Astrocyte (in vitro differentiated cells and primary cell): ENCODE measurements around the gene PHLDA2. TPM values are rescaled to one million over a fixed set of nuclear protein-coding genes. Genes with fewer than 3 reads are reported as not detected.
A peak's percentile ranks its signal among the peaks of the same experiment; 100 is the strongest.

ENCODE experiments used
- DNase-seq: peaks from one replicate; pipeline ENCODE4 v3.0.0-alpha.2; 2010; ENCODE audit warnings: low read depth
- FAIRE-seq: peaks from 2 replicates; lab custom pipeline; 2011; peaks lifted over from hg19 to GRCh38; lab: Jason Lieb, UNC
- H2AFZ ChIP-seq: 2 replicates; pipeline ENCODE4 v1.6.0; 2012; ENCODE audit warnings: low read depth, low read length, inconsistent platforms
- H3K27ac ChIP-seq: 2 replicates; pipeline ENCODE4 v1.5.1; 2011; ENCODE audit warnings: low read depth, low read length, inconsistent platforms
- H3K27me3 ChIP-seq: 2 replicates; pipeline ENCODE4 v1.6.0; 2011; ENCODE audit warnings: low read length, inconsistent platforms; ENCODE audit not compliant: insufficient read depth
- H3K36me3 ChIP-seq: 2 replicates; pipeline ENCODE4 v1.5.1; 2011; ENCODE audit warnings: low read length, inconsistent platforms; ENCODE audit not compliant: insufficient read depth
- H3K4me1 ChIP-seq: 2 replicates; pipeline ENCODE4 v1.5.1; 2011; ENCODE audit warnings: low read length, inconsistent platforms; ENCODE audit not compliant: insufficient read depth
- H3K4me2 ChIP-seq: 2 replicates; pipeline ENCODE4 v1.6.0; 2012; ENCODE audit warnings: low read length, inconsistent platforms
- H3K4me3 ChIP-seq: 2 replicates; pipeline ENCODE4 v1.5.1; 2011; ENCODE audit warnings: low read depth, mild to moderate bottlenecking, low read length, inconsistent platforms; ENCODE audit not compliant: insufficient read depth
- H3K79me2 ChIP-seq: 2 replicates; pipeline ENCODE4 v1.6.0; 2012; ENCODE audit warnings: mild to moderate bottlenecking, low read length, inconsistent platforms; ENCODE audit not compliant: insufficient read depth
- H3K9ac ChIP-seq: 2 replicates; pipeline ENCODE4 v1.6.0; 2012; ENCODE audit warnings: mild to moderate bottlenecking, low read length, inconsistent platforms
- H3K9me3 ChIP-seq: 2 replicates; pipeline ENCODE4 v1.5.1; 2012; ENCODE audit warnings: low read depth, mild to moderate bottlenecking, low read length, inconsistent platforms; ENCODE audit not compliant: insufficient read depth
- H4K20me1 ChIP-seq: 2 replicates; pipeline ENCODE4 v1.6.0; 2012; ENCODE audit warnings: low read length, inconsistent platforms; ENCODE audit not compliant: insufficient read depth
- H3K27ac Mint-ChIP-seq: one replicate; pipeline ENCODE4 v1.8.0; 2021; ENCODE audit warnings: mild to moderate bottlenecking, mixed read lengths; ENCODE audit not compliant: unreplicated experiment
- H3K27me3 Mint-ChIP-seq: one replicate; pipeline ENCODE4 v1.8.0; 2021; ENCODE audit warnings: low read depth, mixed read lengths; ENCODE audit not compliant: unreplicated experiment
- H3K36me3 Mint-ChIP-seq: one replicate; pipeline ENCODE4 v1.8.0; 2021; ENCODE audit warnings: low read depth, mixed read lengths; ENCODE audit not compliant: unreplicated experiment
- H3K4me1 Mint-ChIP-seq: one replicate; pipeline ENCODE4 v1.8.0; 2021; ENCODE audit warnings: low read depth, mixed read lengths; ENCODE audit not compliant: unreplicated experiment
- H3K4me3 Mint-ChIP-seq: one replicate; pipeline ENCODE4 v1.8.0; 2021; ENCODE audit warnings: mild to moderate bottlenecking, moderate library complexity, mixed read lengths; ENCODE audit not compliant: unreplicated experiment
- H3K9me3 Mint-ChIP-seq: one replicate; pipeline ENCODE4 v1.8.0; 2021; ENCODE audit warnings: mild to moderate bottlenecking, mixed read lengths; ENCODE audit not compliant: unreplicated experiment
- EZH2 ChIP-seq: IDR thresholded peaks from 2 replicates; pipeline ENCODE4 v1.6.1; 2012; ENCODE audit warnings: mild to moderate bottlenecking, low read length, inconsistent platforms; ENCODE audit not compliant: insufficient read depth
- total RNA-seq: library from RNA; stranded (reverse); gene quantifications from 2 replicates; pipeline ENCODE4 v1.2.1, GENCODE V29; 2021
- TF ChIP-seq, protein P1 (sequence below): IDR thresholded peaks from 2 replicates; pipeline ENCODE4 v1.5.1; 2011; ENCODE audit warnings: low read depth, mild to moderate bottlenecking, inconsistent platforms, low read length, moderate library complexity; ENCODE audit not compliant: insufficient read depth

The PHLDA2 gene
- total RNA-seq, 1 donor from 2014 or later, result 78.8 TPM

DNA sequence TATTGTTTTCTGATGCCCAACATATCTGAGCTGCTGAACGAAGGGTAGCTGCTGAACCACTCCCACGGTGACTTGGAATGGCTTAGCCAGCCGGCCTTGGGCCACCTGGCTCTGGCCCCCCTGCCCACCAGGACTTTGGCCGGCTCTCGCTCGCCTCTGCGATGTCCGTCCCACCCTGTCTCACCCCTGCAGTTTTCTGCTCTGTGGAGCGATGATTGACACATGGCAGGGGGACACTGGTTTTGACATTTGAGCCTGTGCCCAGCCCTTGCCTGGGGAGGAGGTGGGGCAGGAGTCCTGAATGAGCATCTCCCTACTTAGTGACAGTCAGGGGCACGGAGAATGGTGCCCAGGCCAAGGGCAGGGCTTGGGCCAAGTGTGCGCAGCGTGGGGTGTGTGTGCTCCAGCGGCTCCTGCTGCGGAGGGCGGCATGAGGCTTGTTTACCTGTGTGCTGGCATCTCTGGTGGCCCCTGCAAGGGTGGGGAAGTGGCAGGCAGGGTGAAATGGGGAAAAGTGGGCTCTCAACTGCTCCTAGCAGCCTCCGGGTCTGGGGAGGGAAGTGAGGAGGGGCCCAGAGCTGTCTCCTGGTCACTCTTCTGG, 27.9 kb downstream of the PHLDA2 start:
- peaks cover 13% of the 10 kb centered on the region for H3K4me1 Mint-ChIP-seq
- H3K36me3 Mint-ChIP-seq, result peaks cover 10% of the 10 kb centered on the region
- no peak overlapping the region for H3K4me3 Mint-ChIP-seq
- peaks cover 34% of the 10 kb centered on the region for H3K4me1 ChIP-seq
- TF ChIP-seq EZH2, result no peak
- TF ChIP-seq, protein P1, sequence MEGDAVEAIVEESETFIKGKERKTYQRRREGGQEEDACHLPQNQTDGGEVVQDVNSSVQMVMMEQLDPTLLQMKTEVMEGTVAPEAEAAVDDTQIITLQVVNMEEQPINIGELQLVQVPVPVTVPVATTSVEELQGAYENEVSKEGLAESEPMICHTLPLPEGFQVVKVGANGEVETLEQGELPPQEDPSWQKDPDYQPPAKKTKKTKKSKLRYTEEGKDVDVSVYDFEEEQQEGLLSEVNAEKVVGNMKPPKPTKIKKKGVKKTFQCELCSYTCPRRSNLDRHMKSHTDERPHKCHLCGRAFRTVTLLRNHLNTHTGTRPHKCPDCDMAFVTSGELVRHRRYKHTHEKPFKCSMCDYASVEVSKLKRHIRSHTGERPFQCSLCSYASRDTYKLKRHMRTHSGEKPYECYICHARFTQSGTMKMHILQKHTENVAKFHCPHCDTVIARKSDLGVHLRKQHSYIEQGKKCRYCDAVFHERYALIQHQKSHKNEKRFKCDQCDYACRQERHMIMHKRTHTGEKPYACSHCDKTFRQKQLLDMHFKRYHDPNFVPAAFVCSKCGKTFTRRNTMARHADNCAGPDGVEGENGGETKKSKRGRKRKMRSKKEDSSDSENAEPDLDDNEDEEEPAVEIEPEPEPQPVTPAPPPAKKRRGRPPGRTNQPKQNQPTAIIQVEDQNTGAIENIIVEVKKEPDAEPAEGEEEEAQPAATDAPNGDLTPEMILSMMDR, result no peak
- no peak overlapping the region for H3K27ac Mint-ChIP-seq
- peak overlapping the region; percentile 96 for H3K4me2 ChIP-seq
- H3K27me3 Mint-ChIP-seq, result peaks cover 6% of the 10 kb centered on the region
- H4K20me1 ChIP-seq, result no peaks in the 10 kb centered on the region
- no peaks in the 10 kb centered on the region for H3K79me2 ChIP-seq
- no peak for FAIRE-seq
- H2AFZ ChIP-seq, result peak overlapping the region; percentile 85
- no peak for DNase-seq
- H3K27ac ChIP-seq, result no peak overlapping the region
- peaks cover 2% of the 10 kb centered on the region for H3K9me3 Mint-ChIP-seq
- no peaks in the 10 kb centered on the region for H3K9me3 ChIP-seq
- H3K9ac ChIP-seq, result peak overlapping the region; percentile 75
- H3K27me3 ChIP-seq, result no peaks in the 10 kb centered on the region
- no peaks in the 10 kb centered on the region for H3K36me3 ChIP-seq
- peak overlapping the region; percentile 54 for H3K4me3 ChIP-seq

DNA sequence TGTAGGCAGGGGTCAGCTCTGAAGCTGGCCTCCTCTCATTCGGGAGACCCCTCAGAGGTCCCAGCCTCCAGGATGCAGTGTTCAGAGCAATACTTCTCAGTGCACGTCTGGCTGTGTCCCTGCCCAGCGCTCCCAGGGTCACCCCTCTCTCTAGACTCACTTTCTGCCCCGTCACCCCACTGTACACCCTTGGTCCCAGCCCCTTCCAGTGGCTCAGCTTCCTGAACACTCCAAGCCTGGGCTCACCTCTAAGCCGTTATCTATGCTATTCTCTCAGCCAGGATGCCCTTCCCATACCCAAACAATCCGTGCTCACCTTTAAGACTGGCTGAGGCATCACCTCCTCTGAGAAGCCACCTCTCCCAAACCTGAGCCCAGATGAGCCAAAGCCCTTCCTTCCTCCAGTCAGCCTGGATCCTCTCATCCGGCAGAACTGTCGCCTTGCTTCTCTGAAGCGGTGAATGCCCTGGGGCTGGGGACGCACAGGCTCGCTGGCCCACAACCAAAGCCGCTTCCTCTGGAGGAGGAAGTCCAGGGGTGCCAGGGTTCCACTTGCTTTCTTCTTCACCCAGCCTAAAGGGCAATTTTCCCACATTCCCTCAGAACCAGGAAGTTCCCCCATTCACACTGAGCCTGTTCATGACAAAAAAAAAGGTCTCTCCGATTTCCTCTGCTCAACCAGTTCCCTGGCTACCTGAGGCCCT, 30.0 kb downstream of the PHLDA2 start:
- DNase-seq, result no peak
- Mint-ChIP-seq H3K27me3 (peaks cover 16% of the 10 kb centered on the region), H3K36me3 (peaks cover under 1% of the 10 kb centered on the region), H3K9me3 (no peaks in the 10 kb centered on the region), H3K4me3 (peak overlapping the region; percentile 27), H3K27ac (peak overlapping the region; percentile 8), H3K4me1 (peaks cover 13% of the 10 kb centered on the region)
- Histone ChIP-seq H2AFZ (no peak overlapping the region), H3K27me3 (no peaks in the 10 kb centered on the region), H3K4me2 (peak overlapping the region; percentile 63), H3K79me2 (no peaks in the 10 kb centered on the region), H3K27ac (peak overlapping the region; percentile 28), H3K4me1 (peaks cover 34% of the 10 kb centered on the region), H3K4me3 (no peak overlapping the region), H3K36me3 (no peaks in the 10 kb centered on the region), H3K9ac (no peak overlapping the region), H3K9me3 (no peaks in the 10 kb centered on the region), H4K20me1 (no peaks in the 10 kb centered on the region)
- no peak for TF ChIP-seq EZH2
- TF ChIP-seq, protein P1, result no peak
- FAIRE-seq, result no peak
